K562 (cell line): ENCODE data around the gene IDH2. TPM values are rescaled to one million over a fixed set of nuclear protein-coding genes. Genes with fewer than 3 reads are reported as not detected.

ENCODE experiments used
- ATF3 ChIP-seq, 2 experiments: fragments of 450-650 bp in 1 of 2; sonication (generic) in 1 of 2; formaldehyde crosslinking in 1 of 2; IDR thresholded peaks in 1 of 2; conservative IDR thresholded peaks in 1 of 2; 2 replicates each; pipeline versions ENCODE4 v1.6.1 to v1.8.1; 2016 to 2023; ENCODE audit warnings: mild to moderate bottlenecking in 2 of 2, moderate library complexity in 2 of 2, inconsistent platforms in 1 of 2, missing genetic modification reagents in 1 of 2
- CREM ChIP-seq: IDR thresholded peaks from 2 replicates; pipeline ENCODE4 v1.6.1; 2014; ENCODE audit warnings: antibody characterized with exemption, low read depth
- ETV6 ChIP-seq, 3 experiments: fragments of 150-350 bp in 1 of 3; sonication (generic) in 1 of 3; formaldehyde crosslinking in 1 of 3; IDR thresholded peaks; 2 replicates each; pipeline versions ENCODE4 v1.6.1 to v1.8.0; 2014 to 2022; ENCODE audit warnings: borderline replicate concordance in 2 of 3, low read depth in 2 of 3, antibody characterized with exemption in 1 of 3, low read length in 1 of 3, mild to moderate bottlenecking in 1 of 3, missing genetic modification reagents in 1 of 3
- HMGN3 ChIP-seq: IDR thresholded peaks from 2 replicates; pipeline ENCODE4 v1.6.1; 2011; ENCODE audit warnings: borderline replicate concordance, low read depth, mild to moderate bottlenecking, mixed read lengths, low read length; ENCODE audit not compliant: insufficient read length; ENCODE audit errors: extremely low read depth
- HMGXB4 ChIP-seq: sonication (generic); formaldehyde crosslinking; IDR thresholded peaks from 2 replicates; pipeline ENCODE4 v1.8.1; 2023; ENCODE audit warnings: mild to moderate bottlenecking, missing genetic modification reagents
- NR2C2 ChIP-seq, 2 experiments: fragments of 200-800 bp in 1 of 2; sonication (Bioruptor generic) in 1 of 2; sonication (generic) in 1 of 2; formaldehyde crosslinking in 1 of 2; IDR thresholded peaks; 2 replicates each; pipeline versions ENCODE4 v1.6.1 to v1.8.0; 2016 to 2022; ENCODE audit warnings: mild to moderate bottlenecking in 1 of 2, missing compliant biosample characterization in 1 of 2, missing genetic modification characterization in 1 of 2, missing genetic modification reagents in 1 of 2
- PYGO2 ChIP-seq: fragments of 450-650 bp; IDR thresholded peaks from 2 replicates; pipeline ENCODE4 v1.6.1; 2016; ENCODE audit warnings: mild to moderate bottlenecking, missing genetic modification characterization, moderate library complexity, missing compliant biosample characterization
- SAP30 ChIP-seq: fragments of 200-600 bp; sonication (generic); IDR thresholded peaks from 2 replicates; pipeline ENCODE4 v1.6.1; 2012; ENCODE audit warnings: borderline replicate concordance, low read depth, mild to moderate bottlenecking, moderate library complexity, low read length, control low read depth, inconsistent platforms; ENCODE audit not compliant: insufficient read depth, poor library complexity, severe bottlenecking
- SMARCE1 ChIP-seq: fragments of 450-650 bp; IDR thresholded peaks from 2 replicates; pipeline ENCODE4 v1.7.1; 2016; ENCODE audit warnings: mild to moderate bottlenecking
- SNIP1 ChIP-seq: fragments of 450-650 bp; IDR thresholded peaks from 2 replicates; pipeline ENCODE4 v1.7.1; 2017; ENCODE audit warnings: low read depth, mild to moderate bottlenecking
- TARDBP ChIP-seq: fragments of 450-650 bp; IDR thresholded peaks from 2 replicates; pipeline ENCODE4 v1.6.1; 2016
- TEAD1 ChIP-seq, 2 experiments: fragments of 450-650 bp in 1 of 2; sonication (generic) in 1 of 2; formaldehyde crosslinking; IDR thresholded peaks; 2 replicates each; pipeline versions ENCODE4 v1.4.0 to v1.8.0; 2020 to 2022; ENCODE audit warnings: mild to moderate bottlenecking in 2 of 2, missing genetic modification reagents in 1 of 2
- TGIF2 ChIP-seq: sonication (generic); formaldehyde crosslinking; IDR thresholded peaks from 2 replicates; pipeline ENCODE4 v1.8.1; 2022; ENCODE audit warnings: mild to moderate bottlenecking, missing genetic modification reagents, moderate library complexity
- TRIM24 ChIP-seq, 2 experiments: fragments of 450-650 bp; IDR thresholded peaks; 2 replicates each; pipeline ENCODE4 v1.6.1; 2016
- USF2 ChIP-seq: sonication (generic); formaldehyde crosslinking; IDR thresholded peaks from 2 replicates; pipeline ENCODE4 v1.5.0; 2020; ENCODE audit warnings: missing genetic modification reagents
- ZFP36 ChIP-seq: fragments of 150-350 bp; IDR thresholded peaks from 2 replicates; pipeline ENCODE4 v1.6.1; 2018; ENCODE audit warnings: low read length, low read depth; ENCODE audit not compliant: partially characterized antibody
- ZNF395 ChIP-seq: fragments of 200-800 bp; sonication (Bioruptor generic); IDR thresholded peaks from 2 replicates; pipeline ENCODE4 v1.6.1; 2017; ENCODE audit warnings: missing genetic modification characterization, missing compliant biosample characterization
- ZNF695 ChIP-seq: fragments of 450-650 bp; formaldehyde crosslinking; IDR thresholded peaks from 2 replicates; pipeline ENCODE4 v1.4.0; 2020; ENCODE audit warnings: mild to moderate bottlenecking, moderate library complexity
- polyA plus RNA-seq, 8 experiments: library from polyadenylated mRNA; depleted of rRNA in 4 of 8; stranded (reverse) in 5 of 8; unstranded in 3 of 8; fragments of >200 nt; fragmentation: Nextera tagmentation in 2 of 8; fragmentation: Illumina TruSeq in 1 of 8; extraction: Ambion mirVana in 2 of 8; extraction: Trizol in 1 of 8; gene quantifications; 2 replicates each; pipeline versions ENCODE4 v1.2.1 to v1.2.3, GENCODE V29; 2011 to 2014; ENCODE audit warnings: inconsistent platforms in 1 of 8, missing spikeins in 1 of 8
- total RNA-seq, 7 experiments: library from RNA; depleted of rRNA in 6 of 7; stranded (reverse); fragments of >200 nt in 6 of 7; fragmentation: Illumina TruSeq in 2 of 7; extraction: Trizol in 2 of 7; gene quantifications; 2 replicates each; pipeline versions ENCODE4 v1.2.1 to v1.2.3, GENCODE V29; 2011 to 2021; ENCODE audit warnings: low replicate concordance in 1 of 7

Gene IDH2
- total and polyA plus RNA-seq, 9 of the 15 experiments (the other 6 are each of a cell fraction or from before 2014, with no cell fraction given), result 0.70 to 99.9 (median 59.2) TPM

- TF ChIP-seq PYGO2 (0 out of 2 replicates have a peak, but pooled peaks have one; percentile 20), USF2 (CRISPR knock-in tag) (no peak), SAP30 (peak; percentile 40), NR2C2 (CRISPR knock-in tag; IDR thresholded peaks at IDR 0.05) (no peak), NR2C2 (tag; IDR thresholded peaks at IDR 0.05) (peak; percentile 47; the same call in 1 of the 2 replicates), HMGXB4 (CRISPR knock-in tag) (0 out of 2 replicates have a peak, but pooled peaks have one; percentile 21), SNIP1 (no peak), HMGN3 (peak; percentile 63), ZNF695 (no peak), ZNF395 (peak; percentile 74; the same call in 1 of the 2 replicates), CREM (no peak), TRIM24 (IDR thresholded peaks at IDR 0.05) (peak in 1 of 2 experiments; percentile 33; a peak in 1 of 4 replicates), TARDBP (no peak), TEAD1 (CRISPR knock-in tag; IDR thresholded peaks at IDR 0.05) (0 out of 4 replicates have a peak, but pooled peaks of 1 of the 2 experiments have one; percentile 13), TGIF2 (no peak), ATF3 (IDR thresholded peaks at IDR 0.05) (no peak), ATF3 (CRISPR knock-in tag; conservative IDR thresholded peaks at IDR 0.05) (no peak), ZFP36 (no peak), SMARCE1 (peak; percentile 66; the same call in 1 of the 2 replicates), ETV6 (IDR thresholded peaks at IDR 0.05; ENCODE audit: borderline replicate concordance in 1 of 2, low read depth in 2 of 2, low read length in 1 of 2) (peak; percentile 86 to 94), ETV6 (CRISPR knock-in tag; IDR thresholded peaks at IDR 0.05; ENCODE audit: borderline replicate concordance) (no peak)
Measured at GRCh38 chr15:90059208-90059985, 42.9 kb downstream of the IDH2 start (continued).
